Activated CD4-positive, alpha-beta T cell treated with anti-CD3 and anti-CD28 coated beads, Interleukin-2, amount 10 ng/mL, durations not matched to agents 24 days and 14 days (primary cell): ENCODE results near the gene SLC27A3. TPM values are rescaled to one million over a fixed set of nuclear protein-coding genes. Genes with fewer than 3 reads are reported as not detected.

Experiments
- DNase-seq: peaks from one replicate; pipeline ENCODE4 v3.0.0; 2022
- H3K27ac Mint-ChIP-seq: one replicate; pipeline ENCODE4 v1.8.0; 2022; ENCODE audit warnings: mild to moderate bottlenecking, mixed read lengths
- H3K27me3 Mint-ChIP-seq: one replicate; pipeline ENCODE4 v1.8.0; 2022; ENCODE audit warnings: mixed read lengths
- H3K36me3 Mint-ChIP-seq: one replicate; pipeline ENCODE4 v1.8.0; 2022; ENCODE audit warnings: low read depth, mild to moderate bottlenecking, mixed read lengths
- H3K4me1 Mint-ChIP-seq: one replicate; pipeline ENCODE4 v1.8.0; 2021; ENCODE audit warnings: mixed read lengths
- H3K4me3 Mint-ChIP-seq: one replicate; pipeline ENCODE4 v1.8.0; 2022; ENCODE audit warnings: mild to moderate bottlenecking, moderate library complexity, mixed read lengths
- H3K9me3 Mint-ChIP-seq: one replicate; pipeline ENCODE4 v1.8.0; 2021; ENCODE audit warnings: mixed read lengths
- intact Hi-C: fragments of 100-400 bp; cut with micrococcal nuclease; formaldehyde crosslinking; loops from one replicate; pipeline ENCODE4 v1.15.1; 2023
- total RNA-seq: library from RNA; stranded (reverse); gene quantifications from 2 replicates; pipeline ENCODE4 v1.2.3, GENCODE V29; 2022

The SLC27A3 gene
- total RNA-seq, 1 donor from 2014 or later = 10.0 TPM

- H3K36me3 Mint-ChIP-seq = peaks cover 47% of the 10 kb centered on the region
- intact Hi-C loops = no loop called here
- DNase-seq = no peak
- peaks cover 15% of the 10 kb centered on the region for H3K4me1 Mint-ChIP-seq
- no peaks in the 10 kb centered on the region for H3K9me3 Mint-ChIP-seq
- H3K4me3 Mint-ChIP-seq = no peak overlapping the region
- H3K27me3 Mint-ChIP-seq = no peaks in the 10 kb centered on the region
- H3K27ac Mint-ChIP-seq = peak overlapping the region; percentile 29
These were observed 4.4 kb upstream of the SLC27A3 start for GRCh38 chr1:153770797-153771196.

DNA sequence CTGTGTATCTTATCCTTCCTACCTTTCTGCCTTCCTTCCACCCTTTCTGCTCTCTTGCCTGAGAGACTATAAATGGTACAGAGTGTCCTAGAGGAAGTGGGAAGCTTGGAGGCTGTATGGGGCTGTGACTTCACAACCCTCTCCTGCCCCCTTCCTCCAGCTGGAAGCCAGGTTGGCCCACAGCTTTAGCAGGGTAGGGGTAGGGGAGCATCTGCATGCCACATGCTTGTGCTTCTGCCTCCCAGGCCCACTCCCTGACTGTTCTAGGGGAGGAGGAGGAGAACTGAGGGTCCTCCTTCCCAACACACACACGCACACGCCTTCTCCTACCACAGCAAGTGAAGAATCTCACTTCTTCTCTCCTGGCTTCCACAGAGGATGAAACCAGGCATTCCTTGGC lies 3.9 kb upstream of the SLC27A3 start:
- H3K4me1 Mint-ChIP-seq = peaks cover 18% of the 10 kb centered on the region
- no peak overlapping the region for H3K27ac Mint-ChIP-seq
- no peaks in the 10 kb centered on the region for H3K9me3 Mint-ChIP-seq
- H3K27me3 Mint-ChIP-seq = no peaks in the 10 kb centered on the region
- H3K36me3 Mint-ChIP-seq = peaks cover 42% of the 10 kb centered on the region
- no peak overlapping the region for H3K4me3 Mint-ChIP-seq
- intact Hi-C loops = no loop called here
- DNase-seq = no peak

GRCh38 chr1:153771841-153772593 lies 3.2 kb upstream of the SLC27A3 start:
- peaks cover 24% of the 10 kb centered on the region for H3K4me1 Mint-ChIP-seq
- intact Hi-C loops = no loop called here
- peaks cover 42% of the 10 kb centered on the region for H3K36me3 Mint-ChIP-seq
- no peaks in the 10 kb centered on the region for H3K27me3 Mint-ChIP-seq
- no peak overlapping the region for H3K27ac Mint-ChIP-seq
- H3K9me3 Mint-ChIP-seq = no peaks in the 10 kb centered on the region
- H3K4me3 Mint-ChIP-seq = no peak overlapping the region
- no peak for DNase-seq

- DNase-seq = no peak
- H3K27me3 Mint-ChIP-seq = no peaks in the 10 kb centered on the region
- intact Hi-C loops = no loop called here
- no peaks in the 10 kb centered on the region for H3K9me3 Mint-ChIP-seq
- peaks cover 27% of the 10 kb centered on the region for H3K4me1 Mint-ChIP-seq
- H3K4me3 Mint-ChIP-seq = no peak overlapping the region
- H3K27ac Mint-ChIP-seq = no peak overlapping the region
- peaks cover 31% of the 10 kb centered on the region for H3K36me3 Mint-ChIP-seq
These were observed 1.9 kb upstream of the SLC27A3 start for GRCh38 chr1:153773096-153773921.

GRCh38 chr1:153774026-153774595 lies 1.1 kb upstream of the SLC27A3 start:
- H3K36me3 Mint-ChIP-seq = peaks cover 25% of the 10 kb centered on the region
- peaks cover 27% of the 10 kb centered on the region for H3K4me1 Mint-ChIP-seq
- no peaks in the 10 kb centered on the region for H3K9me3 Mint-ChIP-seq
- H3K27me3 Mint-ChIP-seq = no peaks in the 10 kb centered on the region
- H3K27ac Mint-ChIP-seq = no peak overlapping the region
- no peak overlapping the region for H3K4me3 Mint-ChIP-seq
- DNase-seq = no peak
- intact Hi-C loops = no loop called here

- Mint-ChIP-seq H3K27me3 (no peaks in the 10 kb centered on the region), H3K9me3 (no peaks in the 10 kb centered on the region), H3K36me3 (peaks cover 17% of the 10 kb centered on the region), H3K27ac (peak overlapping the region; percentile 74), H3K4me3 (peak overlapping the region; percentile 84), H3K4me1 (peaks cover 27% of the 10 kb centered on the region)
- peak; percentile 89 for DNase-seq
- intact Hi-C loops = loop anchor here (1.0 kb wide), 1 partner anchor 8 kb away; no protein-coding TSS in a partner anchor
These were observed 486 bp downstream of the SLC27A3 start for GRCh38 chr1:153775458-153776327.

DNA sequence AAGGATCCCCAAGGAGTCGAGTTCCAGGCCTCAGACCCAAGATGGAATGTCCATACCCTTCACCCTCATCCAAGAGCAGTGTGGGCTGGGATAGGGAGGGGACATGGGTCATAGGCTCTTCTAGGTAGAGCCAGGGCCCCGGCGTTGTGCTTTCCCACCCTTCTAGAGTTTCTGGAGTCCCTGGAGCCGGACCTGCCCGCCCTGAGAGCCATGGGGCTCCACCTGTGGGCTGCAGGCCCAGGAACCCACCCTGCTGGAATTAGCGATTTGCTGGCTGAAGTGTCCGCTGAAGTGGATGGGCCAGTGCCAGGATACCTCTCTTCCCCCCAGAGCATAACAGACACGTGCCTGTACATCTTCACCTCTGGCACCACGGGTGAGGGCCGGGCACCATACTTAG lies 1.1 kb downstream of the SLC27A3 start:
- H3K4me1 Mint-ChIP-seq = peaks cover 27% of the 10 kb centered on the region
- peaks cover 13% of the 10 kb centered on the region for H3K36me3 Mint-ChIP-seq
- H3K9me3 Mint-ChIP-seq = no peaks in the 10 kb centered on the region
- no peaks in the 10 kb centered on the region for H3K27me3 Mint-ChIP-seq
- intact Hi-C loops = no loop called here
- DNase-seq = no peak
- H3K27ac Mint-ChIP-seq = no peak overlapping the region
- H3K4me3 Mint-ChIP-seq = peak overlapping the region; percentile 84

DNA sequence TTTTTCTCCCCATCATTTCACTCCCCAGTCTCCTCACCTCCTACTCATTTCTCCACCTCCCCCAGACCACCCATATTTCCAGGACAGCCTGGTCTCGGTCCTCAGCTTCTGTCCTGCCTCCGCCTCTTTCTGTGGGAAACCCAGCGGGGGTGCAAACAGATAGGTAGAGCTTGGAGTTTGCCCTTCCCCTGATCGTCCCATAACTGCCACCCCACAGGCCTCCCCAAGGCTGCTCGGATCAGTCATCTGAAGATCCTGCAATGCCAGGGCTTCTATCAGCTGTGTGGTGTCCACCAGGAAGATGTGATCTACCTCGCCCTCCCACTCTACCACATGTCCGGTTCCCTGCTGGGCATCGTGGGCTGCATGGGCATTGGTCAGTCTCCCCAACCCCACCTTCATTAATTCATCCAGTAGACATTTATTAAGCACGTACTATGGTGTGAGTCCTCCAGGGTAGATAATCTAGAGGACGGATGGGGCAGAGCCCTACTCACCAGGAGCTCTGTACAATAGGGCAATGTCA lies 1.7 kb downstream of the SLC27A3 start:
- intact Hi-C loops = no loop called here
- Mint-ChIP-seq H3K27ac (no peak overlapping the region), H3K4me3 (peak overlapping the region; percentile 48)

GRCh38 chr1:153777648-153778047 lies 2.4 kb downstream of the SLC27A3 start:
- H3K27me3 Mint-ChIP-seq = no peaks in the 10 kb centered on the region
- H3K4me3 Mint-ChIP-seq = no peak overlapping the region
- H3K9me3 Mint-ChIP-seq = no peaks in the 10 kb centered on the region
- H3K36me3 Mint-ChIP-seq = peaks cover 11% of the 10 kb centered on the region
- intact Hi-C loops = no loop called here
- H3K27ac Mint-ChIP-seq = no peak overlapping the region
- H3K4me1 Mint-ChIP-seq = peaks cover 27% of the 10 kb centered on the region
- DNase-seq = no peak

More for the DNA sequence above, 1.7 kb downstream of the SLC27A3 start:
- no peak for DNase-seq
- Mint-ChIP-seq H3K27me3 (no peaks in the 10 kb centered on the region), H3K4me1 (peaks cover 27% of the 10 kb centered on the region), H3K36me3 (peaks cover 13% of the 10 kb centered on the region), H3K9me3 (no peaks in the 10 kb centered on the region)

DNA sequence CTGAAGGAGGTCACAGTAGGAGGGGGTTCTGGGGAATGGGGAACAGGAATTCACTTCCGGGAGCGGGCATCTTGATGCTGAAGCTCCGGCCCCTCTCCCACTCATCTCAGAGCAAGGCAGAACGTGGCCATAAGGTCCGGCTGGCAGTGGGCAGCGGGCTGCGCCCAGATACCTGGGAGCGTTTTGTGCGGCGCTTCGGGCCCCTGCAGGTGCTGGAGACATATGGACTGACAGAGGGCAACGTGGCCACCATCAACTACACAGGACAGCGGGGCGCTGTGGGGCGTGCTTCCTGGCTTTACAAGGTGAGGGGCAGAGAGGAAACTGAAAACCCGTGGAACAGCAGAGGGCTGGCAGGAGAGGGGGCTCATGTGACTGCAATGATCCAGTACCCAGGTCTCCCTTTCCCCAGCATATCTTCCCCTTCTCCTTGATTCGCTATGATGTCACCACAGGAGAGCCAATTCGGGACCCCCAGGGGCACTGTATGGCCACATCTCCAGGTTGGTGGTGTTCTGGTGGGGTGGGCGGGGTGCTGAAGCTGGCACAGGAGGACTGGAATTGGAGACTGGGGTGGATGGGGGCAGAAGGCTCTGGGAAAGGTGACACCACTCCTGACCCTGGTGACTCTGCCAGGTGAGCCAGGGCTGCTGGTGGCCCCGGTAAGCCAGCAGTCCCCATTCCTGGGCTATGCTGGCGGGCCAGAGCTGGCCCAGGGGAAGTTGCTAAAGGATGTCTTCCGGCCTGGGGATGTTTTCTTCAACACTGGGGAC lies 3.0 kb downstream of the SLC27A3 start:
- Mint-ChIP-seq H3K4me3 (no peak overlapping the region), H3K9me3 (no peaks in the 10 kb centered on the region), H3K27ac (no peak overlapping the region), H3K4me1 (peaks cover 30% of the 10 kb centered on the region), H3K36me3 (peaks cover 7% of the 10 kb centered on the region), H3K27me3 (no peaks in the 10 kb centered on the region)
- intact Hi-C loops = no loop called here
- no peak for DNase-seq

- intact Hi-C loops = no loop called here
- peaks cover 29% of the 10 kb centered on the region for H3K4me1 Mint-ChIP-seq
- H3K27me3 Mint-ChIP-seq = no peaks in the 10 kb centered on the region
- peaks cover 2% of the 10 kb centered on the region for H3K36me3 Mint-ChIP-seq
- no peak overlapping the region for H3K4me3 Mint-ChIP-seq
- H3K9me3 Mint-ChIP-seq = no peaks in the 10 kb centered on the region
- H3K27ac Mint-ChIP-seq = no peak overlapping the region
- DNase-seq = no peak
These were observed 3.8 kb downstream of the SLC27A3 start for GRCh38 chr1:153778824-153779519.

DNA sequence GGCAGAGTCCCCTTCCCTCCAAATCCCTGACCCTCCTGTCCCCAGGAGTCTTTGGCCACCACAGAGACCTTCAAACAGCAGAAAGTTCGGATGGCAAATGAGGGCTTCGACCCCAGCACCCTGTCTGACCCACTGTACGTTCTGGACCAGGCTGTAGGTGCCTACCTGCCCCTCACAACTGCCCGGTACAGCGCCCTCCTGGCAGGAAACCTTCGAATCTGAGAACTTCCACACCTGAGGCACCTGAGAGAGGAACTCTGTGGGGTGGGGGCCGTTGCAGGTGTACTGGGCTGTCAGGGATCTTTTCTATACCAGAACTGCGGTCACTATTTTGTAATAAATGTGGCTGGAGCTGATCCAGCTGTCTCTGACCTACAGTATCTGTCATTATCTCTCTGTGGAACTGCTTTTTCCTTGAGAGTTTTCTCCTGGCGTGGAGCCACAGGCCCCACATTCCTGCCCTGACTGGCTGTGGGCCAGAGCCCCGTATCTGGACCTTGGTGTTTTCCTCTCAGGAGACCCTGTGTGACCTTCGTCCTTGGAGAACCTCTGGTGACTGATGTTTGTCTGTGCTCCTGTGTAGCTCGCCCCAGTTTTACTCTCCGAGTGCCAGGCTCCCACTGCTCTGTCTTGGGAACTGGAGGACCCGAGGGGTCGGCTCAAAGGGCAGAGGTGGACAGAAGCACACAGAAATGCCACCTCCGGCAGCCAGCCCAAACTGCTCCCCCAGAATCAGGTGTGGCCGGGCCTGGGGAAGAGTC lies 4.8 kb downstream of the SLC27A3 start:
- intact Hi-C loops = no loop called here
- Mint-ChIP-seq H3K36me3 (peaks cover 2% of the 10 kb centered on the region), H3K9me3 (no peaks in the 10 kb centered on the region), H3K27me3 (no peaks in the 10 kb centered on the region), H3K4me3 (no peak overlapping the region), H3K4me1 (peaks cover 19% of the 10 kb centered on the region), H3K27ac (no peak overlapping the region)
- no peak for DNase-seq
